ENCODE results near the gene C19orf73. TPM values are rescaled to one million over a fixed set of nuclear protein-coding genes. Genes with fewer than 3 reads are reported as not detected.
"Not testable (repeated sequence)": the region's sequence is repeated elsewhere in the genome, so short reads cannot be mapped to it uniquely, and the experiment has no call there.

Gene C19orf73
- total and polyA plus RNA-seq, 4 donors: 1.9 to 4.3 (median 3.1) TPM; not detected in 1

- 43 to 76% methylated on average over 15 to 16 of the region's 16 CpGs for WGBS, 2 donors
- no peak overlapping the region for H3K4me3 ChIP-seq
- H3K36me3 ChIP-seq (ENCODE audit: control insufficient read depth in 4 of 4, insufficient read depth in 4 of 4, low read length in 4 of 4): no peaks in the 10 kb centered on the region
- ATAC-seq (ENCODE audit: insufficient read depth, low FRiP score) (no peak), DNase-seq (no peak)
- H3K4me1 ChIP-seq (ENCODE audit: control insufficient read depth in 5 of 5, insufficient read depth in 5 of 5, low read length in 5 of 5): peaks cover 0 to 12% (median 4%) of the 10 kb centered on the region in 5 donors
- no peaks in the 10 kb centered on the region for H3K27me3 ChIP-seq (ENCODE audit: control insufficient read depth in 3 of 3, insufficient read depth in 3 of 3, low read length in 2 of 3)
- H3K9me3 ChIP-seq (ENCODE audit: control insufficient read depth in 4 of 4, insufficient read depth in 3 of 4, low read length in 3 of 4): no peaks in the 10 kb centered on the region
- H3K27ac ChIP-seq (ENCODE audit: low read depth in 1 of 2, low read length in 1 of 2): no peak overlapping the region
- no peak overlapping the region for H3K9ac ChIP-seq (ENCODE audit: insufficient read depth in 1 of 2, low read length in 2 of 2)
- TF ChIP-seq CTCF (IDR thresholded peaks at IDR 0.05; ENCODE audit: control extremely low read depth, extremely low read depth): no peak
These were observed 10.3 kb upstream of the C19orf73 start for GRCh38 chr19:49129238-49129583.

- H3K4me1 ChIP-seq (ENCODE audit: control insufficient read depth in 5 of 5, insufficient read depth in 5 of 5, low read length in 5 of 5): peaks cover 0 to 10% (median 4%) of the 10 kb centered on the region in 5 donors
- 43 to 66% methylated on average over 15 of the region's 15 CpGs for WGBS, 2 donors
- no peak overlapping the region for H3K4me3 ChIP-seq
- no peak overlapping the region for H3K9ac ChIP-seq (ENCODE audit: insufficient read depth in 1 of 2, low read length in 2 of 2)
- H3K9me3 ChIP-seq (ENCODE audit: control insufficient read depth in 4 of 4, insufficient read depth in 3 of 4, low read length in 3 of 4): no peaks in the 10 kb centered on the region
- H3K27me3 ChIP-seq (ENCODE audit: control insufficient read depth in 3 of 3, insufficient read depth in 3 of 3, low read length in 2 of 3): no peaks in the 10 kb centered on the region
- ATAC-seq (ENCODE audit: insufficient read depth, low FRiP score) (no peak), DNase-seq (no peak)
- H3K36me3 ChIP-seq (ENCODE audit: control insufficient read depth in 4 of 4, insufficient read depth in 4 of 4, low read length in 4 of 4): no peaks in the 10 kb centered on the region
- no peak overlapping the region for H3K27ac ChIP-seq (ENCODE audit: low read depth in 1 of 2, low read length in 1 of 2)
- no peak for TF ChIP-seq CTCF (IDR thresholded peaks at IDR 0.05; ENCODE audit: control extremely low read depth, extremely low read depth)
These were observed 9.7 kb upstream of the C19orf73 start for GRCh38 chr19:49128545-49129237.

GRCh38 chr19:49127674-49128544 lies 9.0 kb upstream of the C19orf73 start:
- TF ChIP-seq CTCF (IDR thresholded peaks at IDR 0.05; ENCODE audit: control extremely low read depth, extremely low read depth): no peak
- Histone ChIP-seq H3K4me3 (peak overlapping the region; percentile 4), H3K36me3 (ENCODE audit: control insufficient read depth in 4 of 4, insufficient read depth in 4 of 4, low read length in 4 of 4) (no peaks in the 10 kb centered on the region), H3K4me1 (ENCODE audit: control insufficient read depth in 5 of 5, insufficient read depth in 5 of 5, low read length in 5 of 5) (peaks cover 0 to 6% (median 3%) of the 10 kb centered on the region in 5 donors), H3K27me3 (ENCODE audit: control insufficient read depth in 3 of 3, insufficient read depth in 3 of 3, low read length in 2 of 3) (no peaks in the 10 kb centered on the region), H3K9me3 (ENCODE audit: control insufficient read depth in 4 of 4, insufficient read depth in 3 of 4, low read length in 3 of 4) (no peaks in the 10 kb centered on the region), H3K9ac (ENCODE audit: insufficient read depth in 1 of 2, low read length in 2 of 2) (no peak overlapping the region), H3K27ac (ENCODE audit: low read depth in 1 of 2, low read length in 1 of 2) (no peak overlapping the region)
- ATAC-seq (ENCODE audit: insufficient read depth, low FRiP score) (peak; percentile 97), DNase-seq (peak; percentile 98 to 99 (median 98))
- WGBS, 2 donors: 3 to 4% methylated on average over 62 to 63 of the region's 63 CpGs

- H3K4me1 ChIP-seq (ENCODE audit: control insufficient read depth in 5 of 5, insufficient read depth in 5 of 5, low read length in 5 of 5); H3K36me3 ChIP-seq (ENCODE audit: control insufficient read depth in 4 of 4, insufficient read depth in 4 of 4, low read length in 4 of 4); DNase-seq; H3K27ac ChIP-seq (ENCODE audit: low read depth in 1 of 2, low read length in 1 of 2); ATAC-seq (ENCODE audit: insufficient read depth, low FRiP score); H3K9me3 ChIP-seq (ENCODE audit: control insufficient read depth in 4 of 4, insufficient read depth in 3 of 4, low read length in 3 of 4); H3K9ac ChIP-seq (ENCODE audit: insufficient read depth in 1 of 2, low read length in 2 of 2); H3K27me3 ChIP-seq (ENCODE audit: control insufficient read depth in 3 of 3, insufficient read depth in 3 of 3, low read length in 2 of 3); H3K4me3 ChIP-seq: not testable (repeated sequence)
- 95 to 97% methylated on average over 12 of the region's 12 CpGs for WGBS, 2 donors
These were observed 8.3 kb upstream of the C19orf73 start for GRCh38 chr19:49127225-49127624.
